Caco-2 (cell line): ENCODE data around the gene SALL3. TPM values are rescaled to one million over a fixed set of nuclear protein-coding genes. Genes with fewer than 3 reads are reported as not detected.

Source experiments
- BruUV-seq: library from RNA; stranded (reverse); fragments of 400-500 nt; replicated peaks from 2 replicates; lab custom pipeline; 2021; lab: Mats Ljungman, UMichigan
- CTCF ChIA-PET: fragments of 300-600 bp; sonication (Branson Sonifier 250); formaldehyde crosslinking; loops from one replicate; lab custom pipeline; 2022; ENCODE audit warnings: antibody characterized with exemption; lab: Charles Lee
- POLR2A ChIA-PET: fragments of 300-600 bp; sonication (Branson Sonifier 250); formaldehyde crosslinking; loops from one replicate; lab custom pipeline; 2022; ENCODE audit warnings: antibody characterized with exemption; lab: Charles Lee
- DNase-seq, 2 experiments: peaks; one replicate each; pipeline versions ENCODE4 v3.0.0 to v3.0.0-alpha.2; 2020 to 2022
- H3K27me3 ChIP-seq: replicated peaks from 2 replicates; pipeline ENCODE4 v1.6.0; 2011; ENCODE audit warnings: low read length; ENCODE audit not compliant: control insufficient read depth, insufficient read depth
- H3K36me3 ChIP-seq: 2 replicates; pipeline ENCODE4 v1.5.1; 2011; ENCODE audit warnings: low read length; ENCODE audit not compliant: control insufficient read depth, insufficient read depth
- H3K4me1 ChIP-seq: fragments of 250-450 bp; sonication (Bioruptor Pico); 2 replicates; pipeline ENCODE4 v1.5.1; 2020; ENCODE audit warnings: mild to moderate bottlenecking
- H3K4me3 ChIP-seq: 2 replicates; pipeline ENCODE4 v1.5.1; 2011; ENCODE audit warnings: low read depth, mild to moderate bottlenecking, control low read depth, low read length
- H3K9me3 ChIP-seq: fragments of 250-450 bp; sonication (Bioruptor Pico); 2 replicates; pipeline ENCODE4 v1.5.1; 2020; ENCODE audit warnings: mild to moderate bottlenecking, moderate library complexity
- H3K27ac Mint-ChIP-seq: one replicate; pipeline ENCODE4 v1.8.0; 2022; ENCODE audit warnings: mixed read lengths; ENCODE audit not compliant: unreplicated experiment
- H3K27me3 Mint-ChIP-seq: one replicate; pipeline ENCODE4 v1.8.0; 2022; ENCODE audit warnings: mixed read lengths; ENCODE audit not compliant: insufficient read depth, unreplicated experiment
- H3K36me3 Mint-ChIP-seq: one replicate; pipeline ENCODE4 v1.8.0; 2022; ENCODE audit warnings: mild to moderate bottlenecking, mixed read lengths; ENCODE audit not compliant: insufficient read depth, unreplicated experiment
- H3K4me1 Mint-ChIP-seq: one replicate; pipeline ENCODE4 v1.8.0; 2022; ENCODE audit warnings: low read depth, mixed read lengths; ENCODE audit not compliant: unreplicated experiment
- H3K4me3 Mint-ChIP-seq: one replicate; pipeline ENCODE4 v1.8.0; 2022; ENCODE audit warnings: mild to moderate bottlenecking, moderate library complexity, mixed read lengths; ENCODE audit not compliant: unreplicated experiment
- H3K9me3 Mint-ChIP-seq: one replicate; pipeline ENCODE4 v1.8.0; 2022; ENCODE audit warnings: mixed read lengths; ENCODE audit not compliant: unreplicated experiment
- CTCF ChIP-seq, 2 experiments: fragments of 200-600 bp in 1 of 2; IDR thresholded peaks; 1 replicate in 1 of 2; 2 replicates in 1 of 2; pipeline versions ENCODE4 v1.5.1 to v1.8.0; 2011 to 2022; ENCODE audit warnings: antibody characterized with exemption in 1 of 2, control low read depth in 1 of 2, inconsistent platforms in 1 of 2, low read depth in 1 of 2, low read length in 1 of 2, mild to moderate bottlenecking in 1 of 2, moderate library complexity in 1 of 2; ENCODE audit not compliant: insufficient read depth in 1 of 2, severe bottlenecking in 1 of 2, unreplicated experiment in 1 of 2
- intact Hi-C: fragments of 100-400 bp; cut with micrococcal nuclease; formaldehyde crosslinking; loops from one replicate; pipeline ENCODE4 v1.10.0; 2022; ENCODE audit not compliant: unreplicated experiment
- total RNA-seq: library from RNA; stranded (reverse); gene quantifications from 2 replicates; pipeline ENCODE4 v1.2.3, GENCODE V29; 2022

Gene SALL3
- total RNA-seq, 1 experiment from 2014 or later = not detected

DNA sequence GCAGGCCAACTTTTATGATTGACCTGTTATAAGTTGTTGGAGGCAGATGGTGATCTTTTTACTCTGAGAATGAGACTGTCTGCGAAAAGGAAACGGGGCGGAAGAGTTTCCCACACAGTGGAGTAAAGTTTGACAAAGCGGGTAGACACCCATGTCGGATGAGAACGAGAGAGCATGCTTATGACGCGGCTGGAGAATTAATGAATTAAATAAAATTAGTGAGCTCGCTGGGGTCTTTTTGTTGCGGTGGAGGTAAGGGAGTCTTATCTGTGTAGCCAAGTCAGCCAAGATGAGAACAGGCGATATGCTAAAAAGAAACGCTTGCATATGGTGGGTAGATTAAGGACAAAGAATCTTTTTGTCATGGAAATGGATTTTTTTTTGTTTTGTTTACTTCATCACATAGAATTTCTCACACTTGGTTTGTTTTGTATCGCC, 1.8 kb downstream of the SALL3 start:
- no peaks in the 10 kb centered on the region for H3K9me3 ChIP-seq
- POLR2A ChIA-PET = no interaction called here
- no peaks in the 10 kb centered on the region for H3K36me3 ChIP-seq
- CTCF ChIA-PET = no interaction called here
- no peaks in the 10 kb centered on the region for H3K4me1 ChIP-seq
- H3K27me3 ChIP-seq = no peaks in the 10 kb centered on the region
- Mint-ChIP-seq H3K9me3 (no peaks in the 10 kb centered on the region), H3K27ac (no peak overlapping the region), H3K4me1 (no peaks in the 10 kb centered on the region), H3K27me3 (no peaks in the 10 kb centered on the region), H3K36me3 (no peaks in the 10 kb centered on the region), H3K4me3 (no peak overlapping the region)
- BruUV-seq = no TSS peak
- no peak overlapping the region for H3K4me3 ChIP-seq
- TF ChIP-seq CTCF (IDR thresholded peaks at IDR 0.05; ENCODE audit: insufficient read depth in 1 of 2, low read depth in 1 of 2, low read length in 1 of 2, severe bottlenecking in 1 of 2, unreplicated experiment in 1 of 2) = no peak
- DNase-seq = no peak
- intact Hi-C loops = loop anchor here (5.0 kb wide), 1 partner anchor 904 kb away; no protein-coding TSS in a partner anchor

GRCh38 chr18:78981989-78982620, 2.5 kb downstream of the SALL3 start:
- ChIA-PET POLR2A (no interaction called here), CTCF (no interaction called here)
- intact Hi-C loops = loop anchor here (5.0 kb wide), 1 partner anchor 905 kb away; no protein-coding TSS in a partner anchor
- Mint-ChIP-seq H3K9me3 (no peaks in the 10 kb centered on the region), H3K27ac (no peak overlapping the region), H3K36me3 (no peaks in the 10 kb centered on the region), H3K4me1 (no peaks in the 10 kb centered on the region), H3K4me3 (no peak overlapping the region), H3K27me3 (no peaks in the 10 kb centered on the region)
- Histone ChIP-seq H3K4me3 (no peak overlapping the region), H3K36me3 (no peaks in the 10 kb centered on the region), H3K27me3 (no peaks in the 10 kb centered on the region), H3K9me3 (no peaks in the 10 kb centered on the region), H3K4me1 (no peaks in the 10 kb centered on the region)
- BruUV-seq = no TSS peak
- no peak for TF ChIP-seq CTCF (IDR thresholded peaks at IDR 0.05; ENCODE audit: insufficient read depth in 1 of 2, low read depth in 1 of 2, low read length in 1 of 2, severe bottlenecking in 1 of 2, unreplicated experiment in 1 of 2)
- DNase-seq = no peak

GRCh38 chr18:78983512-78983911, 3.9 kb downstream of the SALL3 start:
- intact Hi-C loops = loop anchor here (5.0 kb wide), 1 partner anchor 906 kb away; no protein-coding TSS in a partner anchor
- no peak overlapping the region for H3K27ac Mint-ChIP-seq
- DNase-seq = no peak
- no peak for TF ChIP-seq CTCF (IDR thresholded peaks at IDR 0.05; ENCODE audit: insufficient read depth in 1 of 2, low read depth in 1 of 2, low read length in 1 of 2, severe bottlenecking in 1 of 2, unreplicated experiment in 1 of 2)
- H3K4me3 Mint-ChIP-seq = no peak overlapping the region
- ChIA-PET POLR2A (no interaction called here), CTCF (no interaction called here)
- H3K36me3 Mint-ChIP-seq = no peaks in the 10 kb centered on the region
- BruUV-seq = no TSS peak
- H3K9me3 Mint-ChIP-seq = no peaks in the 10 kb centered on the region
- H3K27me3 Mint-ChIP-seq = no peaks in the 10 kb centered on the region
- Histone ChIP-seq H3K9me3 (no peaks in the 10 kb centered on the region), H3K27me3 (no peaks in the 10 kb centered on the region), H3K4me3 (no peak overlapping the region), H3K36me3 (no peaks in the 10 kb centered on the region), H3K4me1 (no peaks in the 10 kb centered on the region)
- no peaks in the 10 kb centered on the region for H3K4me1 Mint-ChIP-seq
